VCaP (cell line): Measurements from ENCODE around the gene IFITM5.
"Not testable (repeated sequence)": the region's sequence is repeated elsewhere in the genome, so short reads cannot be mapped to it uniquely, and the experiment has no call there.

Experiments
- H3K27ac ChIP-seq: fragments of 450-650 bp; 2 replicates; pipeline ENCODE4 v1.5.1; 2017
- TF ChIP-seq, protein P1 (sequence below): fragments of 450-650 bp; conservative IDR thresholded peaks from 2 replicates; pipeline ENCODE4 v1.5.1; 2017; ENCODE audit warnings: mild to moderate bottlenecking, moderate library complexity

The IFITM5 gene

DNA sequence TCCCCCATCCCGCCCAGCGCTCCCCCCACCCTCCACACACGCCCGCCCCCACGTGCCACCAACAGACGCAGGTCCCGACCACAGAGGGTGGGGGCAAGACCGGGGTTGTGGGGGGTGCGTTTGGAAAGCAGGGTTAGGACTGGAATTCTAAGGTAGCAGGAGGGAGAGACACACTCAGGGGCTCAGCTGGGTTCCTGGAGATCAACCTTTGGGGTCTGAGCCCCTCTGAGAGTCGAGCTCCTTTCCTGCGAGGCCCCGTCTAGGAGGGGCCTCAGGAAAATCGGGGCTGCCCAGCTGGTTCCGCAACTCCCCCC, 10.0 kb downstream of the IFITM5 start:
- peak overlapping the region; percentile 55; the same call in 1 of the 2 replicates for H3K27ac ChIP-seq
- TF ChIP-seq, protein P1, sequence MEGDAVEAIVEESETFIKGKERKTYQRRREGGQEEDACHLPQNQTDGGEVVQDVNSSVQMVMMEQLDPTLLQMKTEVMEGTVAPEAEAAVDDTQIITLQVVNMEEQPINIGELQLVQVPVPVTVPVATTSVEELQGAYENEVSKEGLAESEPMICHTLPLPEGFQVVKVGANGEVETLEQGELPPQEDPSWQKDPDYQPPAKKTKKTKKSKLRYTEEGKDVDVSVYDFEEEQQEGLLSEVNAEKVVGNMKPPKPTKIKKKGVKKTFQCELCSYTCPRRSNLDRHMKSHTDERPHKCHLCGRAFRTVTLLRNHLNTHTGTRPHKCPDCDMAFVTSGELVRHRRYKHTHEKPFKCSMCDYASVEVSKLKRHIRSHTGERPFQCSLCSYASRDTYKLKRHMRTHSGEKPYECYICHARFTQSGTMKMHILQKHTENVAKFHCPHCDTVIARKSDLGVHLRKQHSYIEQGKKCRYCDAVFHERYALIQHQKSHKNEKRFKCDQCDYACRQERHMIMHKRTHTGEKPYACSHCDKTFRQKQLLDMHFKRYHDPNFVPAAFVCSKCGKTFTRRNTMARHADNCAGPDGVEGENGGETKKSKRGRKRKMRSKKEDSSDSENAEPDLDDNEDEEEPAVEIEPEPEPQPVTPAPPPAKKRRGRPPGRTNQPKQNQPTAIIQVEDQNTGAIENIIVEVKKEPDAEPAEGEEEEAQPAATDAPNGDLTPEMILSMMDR, result no peak

DNA sequence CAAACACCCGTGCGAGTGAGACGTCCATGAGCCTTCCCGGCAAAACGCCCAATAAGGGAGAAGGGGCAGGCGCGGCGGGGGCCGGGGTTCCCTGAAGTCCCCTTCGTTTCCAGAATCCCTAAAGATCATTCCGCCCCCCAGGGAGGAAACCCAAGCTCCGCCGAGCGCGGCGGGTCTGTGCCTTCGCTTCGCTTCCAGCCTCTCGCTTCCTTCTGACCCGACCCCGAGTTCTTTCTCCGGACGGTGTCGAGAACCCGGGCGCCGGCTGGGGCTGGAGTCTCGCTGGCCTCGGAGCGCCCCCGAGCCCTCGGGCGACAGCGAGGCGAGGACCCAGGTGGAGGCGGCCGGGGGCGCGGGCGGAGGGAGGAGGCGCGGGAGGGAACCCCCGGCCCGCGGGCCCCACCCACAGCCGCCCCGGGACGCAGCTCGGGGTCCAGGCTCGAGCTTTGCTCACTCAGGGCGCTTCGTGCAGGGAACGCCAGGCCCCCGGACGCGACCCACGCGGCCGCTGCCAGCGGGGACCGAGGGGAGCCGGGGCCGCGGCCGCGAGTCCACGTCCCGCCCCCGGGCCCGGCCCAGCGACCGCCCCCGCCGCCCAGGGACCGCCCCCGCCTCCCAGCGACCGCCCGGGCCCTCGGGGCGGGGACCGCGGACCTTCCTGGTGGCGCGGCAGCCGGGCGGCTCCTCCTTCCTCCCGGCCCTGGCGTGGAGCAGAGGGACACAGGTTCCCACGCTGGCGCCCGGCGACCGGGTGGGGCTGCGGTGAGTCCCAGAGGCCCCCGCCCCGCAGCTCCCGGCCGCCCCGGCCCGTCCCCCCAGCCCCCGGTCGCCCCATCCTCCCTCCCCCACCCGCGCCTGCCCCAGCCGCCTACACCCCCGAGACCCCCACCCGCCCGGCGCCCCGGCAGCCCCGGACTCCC, 10.6 kb downstream of the IFITM5 start, which contains the start of gene PGGHG:
Gene PGGHG, plus strand, starts transcription at position 649 of the 920 bp plus-strand sequence. CDS start 691 bp downstream, outside the sequence.
- TF ChIP-seq, protein P1, result no peak

DNA sequence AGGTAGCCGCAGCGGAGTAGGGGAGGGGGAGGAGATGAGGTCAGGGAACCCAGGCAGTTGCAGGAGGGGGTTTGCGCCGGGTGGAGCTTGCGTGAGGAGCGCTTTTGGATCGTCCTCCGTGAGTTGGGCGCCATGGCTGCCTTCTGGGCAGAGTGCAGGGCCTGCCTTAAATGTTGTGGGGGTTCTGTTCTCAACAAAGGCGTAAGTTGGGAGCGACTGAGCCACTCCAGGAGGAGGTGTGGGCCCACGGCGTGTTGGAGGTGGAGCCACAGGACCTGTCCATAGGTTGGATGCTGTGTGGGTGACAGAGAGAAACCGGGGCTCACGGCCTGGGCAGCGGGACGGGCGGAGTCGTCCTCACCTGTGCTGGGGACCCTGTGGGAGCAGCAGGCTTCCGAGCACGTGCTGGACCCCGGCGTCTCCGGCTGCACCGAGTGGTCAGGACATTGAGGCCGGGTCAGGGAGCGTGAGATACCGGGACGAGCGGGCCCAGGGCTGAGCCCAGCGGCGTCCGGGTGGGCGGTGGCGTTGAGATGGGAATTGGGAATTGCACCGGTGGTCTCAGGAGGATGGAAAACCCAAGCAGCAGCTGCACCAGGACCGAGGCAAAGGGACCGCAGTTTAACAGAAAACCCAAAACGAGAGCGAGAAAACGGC, 11.4 kb downstream of the IFITM5 start:
- peak overlapping the region; percentile 55; the same call in 1 of the 2 replicates for H3K27ac ChIP-seq
- TF ChIP-seq, protein P1, result no peak

More for the DNA sequence above, 10.6 kb downstream of the IFITM5 start, which contains the start of gene PGGHG:
- H3K27ac ChIP-seq, result peak within 1 kb of the TSS; percentile 55; the same call in 1 of the 2 replicates

DNA sequence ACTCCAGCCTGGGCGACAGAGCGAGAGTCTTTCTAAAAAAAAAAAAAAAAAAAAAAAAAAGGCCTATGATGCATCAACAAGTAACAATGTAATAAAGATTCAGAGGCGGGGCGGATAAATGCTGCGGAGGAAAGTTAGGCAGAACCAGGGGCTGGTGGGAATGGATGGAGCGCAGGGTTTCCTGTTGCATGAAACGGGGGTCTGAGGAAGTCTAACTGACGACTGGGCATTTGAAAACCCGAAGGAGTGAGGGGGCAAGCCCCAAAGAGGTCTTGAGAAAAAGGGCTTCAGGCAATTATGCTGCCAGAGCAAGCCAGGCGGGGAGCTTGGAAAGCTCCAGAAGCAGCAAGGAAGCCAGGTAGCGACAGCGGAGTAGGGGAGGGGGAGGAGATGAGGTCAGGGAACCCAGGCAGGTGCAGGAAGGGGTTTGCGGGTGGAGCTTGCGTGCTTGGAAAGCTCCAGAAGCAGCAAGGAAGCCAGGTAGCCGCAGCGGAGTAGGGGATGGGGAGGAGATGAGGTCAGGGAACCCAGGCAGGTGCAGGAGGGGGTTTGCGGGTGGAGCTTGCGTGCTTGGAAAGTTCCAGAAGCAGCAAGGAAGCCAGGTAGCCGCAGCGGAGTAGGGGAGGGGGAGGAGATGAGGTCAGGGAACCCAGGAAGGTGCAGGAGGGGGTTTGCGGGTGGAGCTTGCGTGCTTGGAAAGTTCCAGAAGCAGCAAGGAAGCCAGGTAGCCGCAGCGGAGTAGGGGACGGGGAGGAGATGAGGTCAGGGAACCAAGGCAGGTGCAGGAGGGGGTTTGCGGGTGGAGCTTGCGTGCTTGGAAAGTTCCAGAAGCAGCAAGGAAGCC, 12.1 kb downstream of the IFITM5 start:
- not testable (repeated sequence) for H3K27ac ChIP-seq

DNA sequence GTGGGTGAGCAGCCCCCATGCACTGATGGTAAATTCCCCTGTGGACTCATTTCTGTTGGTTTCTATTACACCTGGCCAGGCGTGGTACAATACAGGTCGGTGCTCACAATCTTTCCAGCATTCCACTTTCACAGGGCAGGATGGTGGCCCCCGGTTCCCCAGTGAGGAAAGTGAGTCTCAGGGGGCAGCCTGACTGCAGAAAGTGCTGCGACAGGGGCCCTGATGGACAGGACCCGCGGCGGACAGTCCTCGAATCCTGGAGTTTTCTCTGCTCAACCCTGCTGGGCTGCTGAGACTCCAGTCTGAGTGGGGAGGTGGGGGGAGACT, 13.5 kb downstream of the IFITM5 start:
- H3K27ac ChIP-seq, result no peak overlapping the region
- TF ChIP-seq, protein P1, result no peak

DNA sequence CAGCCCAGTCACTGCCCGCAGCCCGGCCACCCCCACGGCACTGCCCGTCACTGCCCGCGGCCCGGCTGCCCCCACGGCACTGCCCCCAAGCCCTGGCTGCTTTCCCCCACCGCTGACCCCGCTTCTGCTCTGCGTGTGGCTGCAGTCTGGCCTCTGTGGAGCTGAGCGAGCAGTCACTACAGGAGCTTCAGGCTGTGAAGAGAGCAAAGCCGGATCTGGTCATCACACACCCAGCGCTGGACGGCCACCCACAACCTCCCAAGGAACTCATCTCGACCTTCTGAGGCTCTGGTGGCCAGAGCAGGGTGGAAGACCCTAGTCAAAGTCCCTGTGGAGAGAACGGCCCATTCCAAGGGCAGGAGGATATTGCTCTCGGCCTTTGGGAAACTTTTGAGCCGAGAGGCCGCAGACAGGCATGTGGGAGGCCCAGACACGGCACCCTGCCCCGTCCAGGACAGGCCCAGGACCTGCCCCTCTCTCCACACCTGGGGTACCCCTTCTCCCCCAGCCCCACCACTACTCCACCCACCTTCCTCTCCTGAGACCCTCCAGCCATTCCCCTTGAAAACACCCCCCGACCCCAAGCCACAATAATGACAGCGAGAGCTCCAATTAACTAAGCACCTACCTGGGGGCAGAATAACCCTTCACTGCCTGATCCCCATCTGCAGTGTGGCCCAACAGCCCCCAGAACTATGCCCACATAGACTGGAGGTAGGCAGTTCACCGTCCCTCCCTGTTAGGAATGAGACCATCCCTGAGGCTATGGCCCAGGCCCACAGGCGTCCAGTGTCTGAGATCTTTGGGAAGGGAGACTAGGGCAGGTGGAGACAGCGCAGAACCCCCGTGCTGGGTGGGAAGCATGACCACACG, 14.1 kb downstream of the IFITM5 start:
- TF ChIP-seq, protein P1, result no peak
- no peak overlapping the region for H3K27ac ChIP-seq
